CD4-positive, alpha-beta memory T cell (primary cell): ENCODE data around the gene CUX1. TPM values are rescaled to one million over a fixed set of nuclear protein-coding genes. Genes with fewer than 3 reads are reported as not detected.

ENCODE experiments used
- CTCF ChIA-PET: fragments of 350-600 bp; sonication (Branson Sonifier 250); formaldehyde crosslinking; loops from one replicate; lab custom pipeline; 2021; ENCODE audit warnings: inconsistent platforms; ENCODE audit not compliant: partially characterized antibody; lab: Charles Lee
- POLR2A ChIA-PET: fragments of 350-600 bp; sonication (Branson Sonifier 250); formaldehyde crosslinking; loops from one replicate; lab custom pipeline; 2021; ENCODE audit not compliant: partially characterized antibody; lab: Charles Lee
- DNase-seq, 5 donors: peaks; one replicate each; pipeline versions ENCODE4 v3.0.0 to v3.0.0-alpha.2; 2020 to 2022; ENCODE audit warnings: mixed read lengths in 1 of 5
- H3K27ac ChIP-seq: one replicate; pipeline ENCODE4 v1.7.0; 2013; ENCODE audit warnings: low read depth, low read length
- H3K27me3 ChIP-seq: 2 replicates; pipeline ENCODE4 v1.7.0; 2013; ENCODE audit warnings: mild to moderate bottlenecking, low read length, moderate library complexity; ENCODE audit not compliant: insufficient read depth
- H3K36me3 ChIP-seq: 2 replicates; pipeline ENCODE4 v1.7.0; 2013; ENCODE audit warnings: mild to moderate bottlenecking, low read length, moderate library complexity; ENCODE audit not compliant: insufficient read depth
- H3K4me1 ChIP-seq: 2 replicates; pipeline ENCODE4 v1.7.0; 2013; ENCODE audit warnings: mild to moderate bottlenecking, low read length, moderate library complexity; ENCODE audit not compliant: insufficient read depth
- H3K4me3 ChIP-seq, 2 donors: one replicate each; pipeline ENCODE4 v1.7.0; 2013; ENCODE audit warnings: low read length in 2 of 2, mild to moderate bottlenecking in 1 of 2
- H3K9me3 ChIP-seq, 2 donors: one replicate each; pipeline ENCODE4 v1.7.0; 2013; ENCODE audit warnings: low read length in 2 of 2, control low read depth in 1 of 2; ENCODE audit not compliant: control insufficient read depth in 1 of 2
- H3K27ac Mint-ChIP-seq, 7 donors: one replicate each; pipeline ENCODE4 v1.8.0; 2020 to 2021; ENCODE audit warnings: mixed read lengths in 7 of 7, mild to moderate bottlenecking in 6 of 7, inconsistent platforms in 3 of 7, moderate library complexity in 3 of 7
- H3K27me3 Mint-ChIP-seq, 2 donors: one replicate each; pipeline ENCODE4 v1.8.0; 2020 to 2021; ENCODE audit warnings: mixed read lengths in 2 of 2
- H3K36me3 Mint-ChIP-seq, 2 donors: one replicate each; pipeline ENCODE4 v1.8.0; 2020 to 2021; ENCODE audit warnings: mixed read lengths in 2 of 2, inconsistent platforms in 1 of 2, mild to moderate bottlenecking in 1 of 2
- H3K4me1 Mint-ChIP-seq, 4 donors: one replicate each; pipeline ENCODE4 v1.8.0; 2020 to 2021; ENCODE audit warnings: mixed read lengths in 4 of 4, mild to moderate bottlenecking in 1 of 4
- H3K4me3 Mint-ChIP-seq, 8 donors: one replicate each; pipeline ENCODE4 v1.8.0; 2020 to 2021; ENCODE audit warnings: mixed read lengths in 8 of 8, mild to moderate bottlenecking in 7 of 8, moderate library complexity in 6 of 8, inconsistent platforms in 3 of 8
- H3K9me3 Mint-ChIP-seq, 8 donors: one replicate each; pipeline ENCODE4 v1.8.0; 2020 to 2021; ENCODE audit warnings: mixed read lengths in 8 of 8, mild to moderate bottlenecking in 5 of 8, inconsistent platforms in 3 of 8, moderate library complexity in 1 of 8
- intact Hi-C: fragments of 100-400 bp; cut with micrococcal nuclease; formaldehyde crosslinking; loops from one replicate; pipeline ENCODE4 v1.15.1; 2023
- polyA plus RNA-seq, 2 donors: library from polyadenylated mRNA; unstranded; fragments of 300-500 nt; fragmentation: Illumina TruSeq; gene quantifications; one replicate each; pipeline ENCODE4 v1.2.3, GENCODE V29; 2021
- total RNA-seq, 2 experiments: library from RNA; stranded (reverse); gene quantifications; one replicate each; pipeline ENCODE4 v1.2.3, GENCODE V29; 2021

CUX1 gene
- total and polyA plus RNA-seq, 4 experiments from 2014 or later, result 2.1 to 47.6 (median 36.1) TPM

DNA sequence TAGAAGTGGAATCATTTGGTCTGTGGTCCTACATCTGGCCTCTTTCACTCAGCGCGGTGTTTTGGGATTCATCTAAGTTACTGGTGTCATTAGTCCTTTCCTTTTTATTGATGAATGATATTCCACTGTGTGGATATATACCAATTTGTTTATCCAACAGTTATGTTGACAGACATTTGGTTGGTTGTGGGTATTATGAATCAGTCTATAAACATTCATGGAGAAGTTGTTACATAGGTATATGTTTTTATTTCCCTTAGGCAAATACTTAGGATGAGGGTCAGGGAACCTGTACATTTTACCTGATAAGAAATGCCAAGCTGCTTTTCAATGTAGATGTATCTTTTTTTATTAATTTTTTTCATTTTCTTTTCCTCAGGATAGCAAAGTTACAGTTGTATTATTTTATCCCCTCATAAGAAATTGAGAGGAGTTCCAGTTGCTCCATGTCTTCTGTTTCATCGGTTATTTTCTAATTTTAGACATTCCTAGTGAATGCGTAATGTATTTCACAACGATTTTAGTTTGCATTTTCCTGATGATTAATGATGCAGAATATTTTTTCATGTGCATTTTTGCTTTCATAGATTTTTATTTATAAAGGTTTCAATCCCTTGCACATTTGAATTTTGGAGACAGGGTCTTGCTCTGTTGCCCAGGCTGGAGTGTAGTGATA, 265.4 kb downstream of the CUX1 start:
- Mint-ChIP-seq H3K27ac (no peak overlapping the region), H3K36me3 (peaks cover 35 to 53% of the 10 kb centered on the region in 2 donors), H3K9me3 (peaks cover 2 to 27% (median 14%) of the 10 kb centered on the region in 8 donors), H3K27me3 (no peaks in the 10 kb centered on the region), H3K4me1 (no peaks in the 10 kb centered on the region), H3K4me3 (no peak overlapping the region)
- DNase-seq, result no peak
- ChIA-PET POLR2A (no interaction called here), CTCF (no interaction called here)
- Histone ChIP-seq H3K36me3 (no peaks in the 10 kb centered on the region), H3K27me3 (no peaks in the 10 kb centered on the region), H3K4me3 (no peak overlapping the region), H3K27ac (no peak overlapping the region), H3K9me3 (no peaks in the 10 kb centered on the region), H3K4me1 (no peaks in the 10 kb centered on the region)
- intact Hi-C loops, result no loop called here

GRCh38 chr7:102085218-102085772, 267.9 kb downstream of the CUX1 start:
- peaks cover 38 to 56% of the 10 kb centered on the region in 2 donors for H3K36me3 Mint-ChIP-seq
- no peak overlapping the region for H3K4me3 Mint-ChIP-seq
- H3K27ac ChIP-seq, result no peak overlapping the region
- H3K27me3 Mint-ChIP-seq, result no peaks in the 10 kb centered on the region
- H3K9me3 ChIP-seq, result no peaks in the 10 kb centered on the region
- no peaks in the 10 kb centered on the region for H3K27me3 ChIP-seq
- DNase-seq, result no peak
- H3K4me1 ChIP-seq, result no peaks in the 10 kb centered on the region
- ChIA-PET POLR2A (no interaction called here), CTCF (interaction anchor here (0.7 kb wide), 1 partner anchor 67 kb away, joined by 3 read pairs; no protein-coding TSS in a partner anchor)
- no peak overlapping the region for H3K27ac Mint-ChIP-seq
- H3K4me1 Mint-ChIP-seq, result no peaks in the 10 kb centered on the region
- peaks cover 2 to 40% (median 23%) of the 10 kb centered on the region in 8 donors for H3K9me3 Mint-ChIP-seq
- H3K4me3 ChIP-seq, result no peak overlapping the region
- intact Hi-C loops, result no loop called here
- no peaks in the 10 kb centered on the region for H3K36me3 ChIP-seq

- Histone ChIP-seq H3K9me3 (no peaks in the 10 kb centered on the region), H3K27me3 (no peaks in the 10 kb centered on the region), H3K36me3 (no peaks in the 10 kb centered on the region), H3K4me1 (no peaks in the 10 kb centered on the region), H3K27ac (no peak overlapping the region), H3K4me3 (no peak overlapping the region)
- H3K27me3 Mint-ChIP-seq, result no peaks in the 10 kb centered on the region
- no peak overlapping the region for H3K4me3 Mint-ChIP-seq
- ChIA-PET POLR2A (no interaction called here), CTCF (no interaction called here)
- H3K27ac Mint-ChIP-seq, result no peak overlapping the region
- H3K36me3 Mint-ChIP-seq, result peaks cover 24 to 28% of the 10 kb centered on the region in 2 donors
- peaks cover 0 to 3% (median under 1%) of the 10 kb centered on the region in 4 donors for H3K4me1 Mint-ChIP-seq
- H3K9me3 Mint-ChIP-seq, result peaks cover 0 to 25% (median 17%) of the 10 kb centered on the region in 8 donors
- intact Hi-C loops, result no loop called here
- no peak for DNase-seq
These were observed 272.0 kb downstream of the CUX1 start for GRCh38 chr7:102089175-102090098.

GRCh38 chr7:102093599-102094315, 276.3 kb downstream of the CUX1 start:
- intact Hi-C loops, result no loop called here
- no peak overlapping the region for H3K27ac Mint-ChIP-seq
- ChIA-PET POLR2A (no interaction called here), CTCF (no interaction called here)
- H3K4me1 Mint-ChIP-seq, result peaks cover 0 to 3% (median under 1%) of the 10 kb centered on the region in 4 donors
- no peak for DNase-seq
- no peak overlapping the region for H3K4me3 Mint-ChIP-seq
- no peaks in the 10 kb centered on the region for H3K9me3 ChIP-seq
- H3K9me3 Mint-ChIP-seq, result peaks cover 0 to 10% (median 8%) of the 10 kb centered on the region in 8 donors
- H3K27me3 ChIP-seq, result no peaks in the 10 kb centered on the region
- H3K27ac ChIP-seq, result no peak overlapping the region
- H3K27me3 Mint-ChIP-seq, result no peaks in the 10 kb centered on the region
- H3K36me3 ChIP-seq, result no peaks in the 10 kb centered on the region
- peaks cover 20 to 25% of the 10 kb centered on the region in 2 donors for H3K36me3 Mint-ChIP-seq
- H3K4me1 ChIP-seq, result no peaks in the 10 kb centered on the region
- H3K4me3 ChIP-seq, result no peak overlapping the region

- DNase-seq, result no peak
- Mint-ChIP-seq H3K4me1 (peaks cover 0 to 3% (median under 1%) of the 10 kb centered on the region in 4 donors), H3K27me3 (no peaks in the 10 kb centered on the region), H3K27ac (no peak overlapping the region), H3K9me3 (peaks cover 0 to 6% (median 4%) of the 10 kb centered on the region in 8 donors), H3K4me3 (no peak overlapping the region), H3K36me3 (peaks cover 17 to 20% of the 10 kb centered on the region in 2 donors)
- no peaks in the 10 kb centered on the region for H3K4me1 ChIP-seq
- CTCF ChIA-PET, result no interaction called here
- H3K9me3 ChIP-seq, result no peaks in the 10 kb centered on the region
- no peak overlapping the region for H3K27ac ChIP-seq
- intact Hi-C loops, result no loop called here
- no peak overlapping the region for H3K4me3 ChIP-seq
- no peaks in the 10 kb centered on the region for H3K27me3 ChIP-seq
- H3K36me3 ChIP-seq, result no peaks in the 10 kb centered on the region
- POLR2A ChIA-PET, result no interaction called here
These were observed 276.9 kb downstream of the CUX1 start for GRCh38 chr7:102094316-102094650.

- Mint-ChIP-seq H3K36me3 (peaks cover 13 to 14% of the 10 kb centered on the region in 2 donors), H3K9me3 (no peaks in the 10 kb centered on the region), H3K27ac (peak overlapping the region in 1 of 7 donors; percentile 43), H3K4me3 (no peak overlapping the region), H3K4me1 (peaks cover 0 to 3% (median under 1%) of the 10 kb centered on the region in 4 donors), H3K27me3 (no peaks in the 10 kb centered on the region)
- H3K36me3 ChIP-seq, result no peaks in the 10 kb centered on the region
- no peak overlapping the region for H3K27ac ChIP-seq
- POLR2A ChIA-PET, result no interaction called here
- no peak overlapping the region for H3K4me3 ChIP-seq
- DNase-seq, result no peak
- no peaks in the 10 kb centered on the region for H3K4me1 ChIP-seq
- intact Hi-C loops, result no loop called here
- no peaks in the 10 kb centered on the region for H3K27me3 ChIP-seq
- no peaks in the 10 kb centered on the region for H3K9me3 ChIP-seq
- CTCF ChIA-PET, result no interaction called here
These were observed 278.0 kb downstream of the CUX1 start for GRCh38 chr7:102095321-102096011.
